ENCODE results near the gene TNFRSF18. TPM values are rescaled to one million over a fixed set of nuclear protein-coding genes. Genes with fewer than 3 reads are reported as not detected.

Gene TNFRSF18
- total and polyA plus RNA-seq, 2 donors (not counting 3 experiments of a cell fraction or from before 2014, with no cell fraction given) = not detected

GRCh38 chr1:1183221-1183747 is 23.1 kb downstream of the TNFRSF18 start:
- H3K4me2 ChIP-seq (ENCODE audit: insufficient read depth, low read length) = no peak overlapping the region
- no peak overlapping the region for H3K4me3 ChIP-seq (replicated peaks in 1 of 3; ENCODE audit: insufficient read depth in 1 of 3, low read depth in 1 of 3, low read length in 3 of 3)
- no TSS peak for BruUV-seq (replicated peaks)
- ChIA-PET POLR2A (no interaction called here), CTCF (no interaction called here)
- TF ChIP-seq EZH2 (IDR thresholded peaks at IDR 0.05; ENCODE audit: borderline replicate concordance, low read depth, low read length, severe bottlenecking) = no peak
- TF ChIP-seq MAX (IDR thresholded peaks at IDR 0.05; ENCODE audit: insufficient read depth, insufficient read length) = no peak
- TF ChIP-seq GATA2 (IDR thresholded peaks at IDR 0.05; ENCODE audit: insufficient read depth, insufficient read length, low read depth, low read length) = no peak
- TF ChIP-seq CTCF (IDR thresholded peaks at IDR 0.05; ENCODE audit: extremely low read depth in 1 of 2, insufficient read depth in 1 of 2, low read depth in 1 of 2, low read length in 2 of 2) = no peak
- TF ChIP-seq POLR2AphosphoS5 (IDR thresholded peaks at IDR 0.05; ENCODE audit: insufficient read depth, low read depth, low read length) = no peak
- TF ChIP-seq FOS (IDR thresholded peaks at IDR 0.05; ENCODE audit: borderline replicate concordance, insufficient read depth, low read length) = no peak
- TF ChIP-seq JUN (IDR thresholded peaks at IDR 0.05; ENCODE audit: borderline replicate concordance, insufficient read depth, insufficient read length, low read depth) = no peak
- no peak for TF ChIP-seq POLR2A (IDR thresholded peaks at IDR 0.05; ENCODE audit: low read depth, low read length)
- dilution Hi-C loops (cut with MboI; ENCODE audit: extremely low pct_ligation_motif_present, low sequenced_read_pairs) = no loop called here
- H3K9me1 ChIP-seq (replicated peaks; ENCODE audit: control insufficient read depth, extremely low read depth, insufficient read depth, low read length) = no peaks in the 10 kb centered on the region
- no peak overlapping the region for H2AFZ ChIP-seq (ENCODE audit: low read depth, low read length)
- no peaks in the 10 kb centered on the region for H3K27me3 ChIP-seq (ENCODE audit: control insufficient read depth in 2 of 2, insufficient read depth in 2 of 2, low read length in 2 of 2)
- H3K4me1 ChIP-seq (ENCODE audit: control insufficient read depth, extremely low read depth, insufficient read depth, low read length) = no peaks in the 10 kb centered on the region
- no peak for DNase-seq (ENCODE audit: low read depth, low spot score)
- no peak for FAIRE-seq
- no peak overlapping the region for H3K9ac ChIP-seq (replicated peaks; ENCODE audit: extremely low read depth, insufficient read depth, low read length)
- H3K79me2 ChIP-seq (ENCODE audit: control insufficient read depth, insufficient read depth, low read length) = no peaks in the 10 kb centered on the region
- intact Hi-C loops (cut with micrococcal nuclease) = no loop called here
- H3K36me3 ChIP-seq (ENCODE audit: control insufficient read depth in 2 of 2, extremely low read depth in 1 of 2, insufficient read depth in 2 of 2, low read length in 2 of 2) = no peaks in the 10 kb centered on the region
- no peak overlapping the region for H3K27ac ChIP-seq (ENCODE audit: insufficient read depth, low read depth, low read length)
- H3K9me3 ChIP-seq (replicated peaks; ENCODE audit: control insufficient read depth, insufficient read depth, low read length) = no peaks in the 10 kb centered on the region
- no peaks in the 10 kb centered on the region for H4K20me1 ChIP-seq (replicated peaks; ENCODE audit: control insufficient read depth, extremely low read depth, insufficient read depth, low read length)

Data from endothelial cell of umbilical vein (primary cell).